ENCODE measurements around the gene DCAF11. TPM values are rescaled to one million over a fixed set of nuclear protein-coding genes. Genes with fewer than 3 reads are reported as not detected.

The DCAF11 gene
- total and polyA plus RNA-seq, 2 of the 13 experiments (the other 11 are each of a cell fraction or from before 2014, with no cell fraction given) = 150 to 257 TPM

GRCh38 chr14:24088095-24088494, 26.5 kb upstream of the DCAF11 start:
- Histone ChIP-seq H3K36me3 (replicated peaks in 1 of 2; ENCODE audit: control insufficient read depth in 1 of 2, insufficient read depth in 2 of 2, low read length in 2 of 2) (no peaks in the 10 kb centered on the region), H3K9me3 (ENCODE audit: low read length) (no peaks in the 10 kb centered on the region), H3K9ac (ENCODE audit: insufficient read depth, low read depth, low read length) (no peak overlapping the region), H3K27ac (ENCODE audit: extremely low read length, insufficient read depth, low read length) (no peak overlapping the region), H3K4me3 (replicated peaks in 1 of 3; ENCODE audit: insufficient read depth in 1 of 3, low read depth in 2 of 3, low read length in 3 of 3) (no peak overlapping the region), H2AFZ (ENCODE audit: low read length) (no peak overlapping the region), H3K4me1 (ENCODE audit: insufficient read depth, low read length) (peaks cover 44% of the 10 kb centered on the region), H3K4me2 (ENCODE audit: low read depth, low read length) (no peak overlapping the region), H4K20me1 (ENCODE audit: insufficient read depth, low read length) (no peaks in the 10 kb centered on the region), H3K79me2 (ENCODE audit: insufficient read depth, low read length) (no peaks in the 10 kb centered on the region), H3K27me3 (ENCODE audit: control insufficient read depth in 1 of 2, insufficient read depth in 2 of 2, low read length in 2 of 2) (peaks cover 2 to 30% of the 10 kb centered on the region in 2 experiments; a peak in 3 of 5 replicates)
- no TSS peak for BruUV-seq (replicated peaks)
- in situ Hi-C loops (cut with HindIII; ENCODE audit: extremely low pct_ligation_motif_present, low pct_unique_long_range_greater_than_20kb) = no loop called here
- no peak for DNase-seq (ENCODE audit: low spot score)
- 6% methylated on average over 2 of the region's 2 CpGs for WGBS (ENCODE audit: low lambda C conversion rate)
- intact Hi-C loops (cut with micrococcal nuclease; ENCODE audit: unreplicated experiment) = no loop called here
- ChIA-PET POLR2A (interaction anchor here (0.9 to 14.4 kb wide), 3 partner anchors 18 to 52 kb away, joined by 3 to 594 read pairs (median 226); no protein-coding TSS in a partner anchor), CTCF (ENCODE audit: low intra/inter-chr PET ratio, low total read pairs) (interaction anchor here (1.2 to 4.2 kb wide), 2 partner anchors 30 to 74 kb away, joined by 4 to 109 read pairs; no protein-coding TSS in a partner anchor)
- no peak for ATAC-seq
- no peak for FAIRE-seq
- TF ChIP-seq ZFY (CRISPR knock-in tag; IDR thresholded peaks at IDR 0.05) (peak; percentile 22; the same call in 1 of the 2 replicates), ISL2 (CRISPR knock-in tag; IDR thresholded peaks at IDR 0.05) (no peak), BRD4 (CRISPR knock-in tag; IDR thresholded peaks at IDR 0.05) (no peak), ZNF775 (CRISPR knock-in tag; IDR thresholded peaks at IDR 0.05; ENCODE audit: borderline replicate concordance) (no peak), YEATS2 (CRISPR knock-in tag; IDR thresholded peaks at IDR 0.05; ENCODE audit: borderline replicate concordance) (no peak), IRF1 (CRISPR knock-in tag; IDR thresholded peaks at IDR 0.05; ENCODE audit: low read depth) (no peak), ZNF552 (CRISPR knock-in tag; IDR thresholded peaks at IDR 0.05; ENCODE audit: borderline replicate concordance) (no peak), HNF4A (CRISPR knock-in tag; IDR thresholded peaks at IDR 0.05) (0 out of 2 replicates have a peak, but pooled peaks have one; percentile 12), ZBTB40 (IDR thresholded peaks at IDR 0.05) (no peak), ZBTB40 (CRISPR knock-in tag; IDR thresholded peaks at IDR 0.05) (peak; percentile 53; the same call in 1 of the 2 replicates), ZNF280B (CRISPR knock-in tag; IDR thresholded peaks at IDR 0.05; ENCODE audit: borderline replicate concordance) (peak; percentile 57; the same call in 1 of the 2 replicates), ZNF891 (CRISPR knock-in tag; IDR thresholded peaks at IDR 0.05) (0 out of 2 replicates have a peak, but pooled peaks have one; percentile 28), ZNF749 (CRISPR knock-in tag; IDR thresholded peaks at IDR 0.05; ENCODE audit: borderline replicate concordance) (no peak), MYC (CRISPR knock-in tag; IDR thresholded peaks at IDR 0.05; ENCODE audit: borderline replicate concordance) (peak; percentile 27; the same call in 1 of the 2 replicates)
